HepG2 (cell line): ENCODE results near the gene FLACC1. TPM values are rescaled to one million over a fixed set of nuclear protein-coding genes. Genes with fewer than 3 reads are reported as not detected.

Experiments
- ATAC-seq: fragments of 200-7000 bp; cut with Tn5 transposase; 3 replicates; pipeline ENCODE4 v1.9.1; 2020; ENCODE audit warnings: mild to moderate bottlenecking, moderate library complexity
- BruUV-seq: library from RNA; stranded (reverse); fragments of 400-500 nt; replicated peaks from 2 replicates; lab custom pipeline; 2021; lab: Mats Ljungman, UMichigan
- CTCF ChIA-PET: fragments of 300-600 bp; formaldehyde crosslinking; extraction: SDS; loops from one replicate; lab custom pipeline; 2021; ENCODE audit warnings: low total read pairs, inconsistent platforms, low intra/inter-chr PET ratio; lab: Yijun Ruan, JAX
- POLR2A ChIA-PET: fragments of 350-600 bp; sonication (Branson Sonifier 250); formaldehyde crosslinking; loops from one replicate; lab custom pipeline; 2020; ENCODE audit warnings: antibody characterized with exemption, inconsistent platforms; lab: Yijun Ruan, JAX
- DNase-seq: peaks from one replicate; pipeline ENCODE4 v3.0.0-alpha.2; 2015; ENCODE audit warnings: low spot score
- FAIRE-seq: peaks from 3 replicates; lab custom pipeline; 2011; peaks lifted over from hg19 to GRCh38; lab: Jason Lieb, UNC
- H2AFZ ChIP-seq: one replicate; pipeline ENCODE4 v1.6.1; 2011; ENCODE audit warnings: low read length, inconsistent platforms
- H3K27ac ChIP-seq: fragments of 300-600 bp; 3 replicates; pipeline ENCODE4 v1.8.0; 2011; ENCODE audit warnings: mixed run types, mild to moderate bottlenecking, mixed read lengths, low read length, inconsistent platforms; ENCODE audit not compliant: insufficient read depth; ENCODE audit errors: extremely low read length
- H3K27me3 ChIP-seq, 2 experiments: fragments of 200-600 bp in 1 of 2; 2 replicates in 1 of 2; 3 replicates in 1 of 2; pipeline versions ENCODE4 v1.6.0 to v1.8.0; 2011; ENCODE audit warnings: low read length in 2 of 2, mild to moderate bottlenecking in 2 of 2, moderate library complexity in 2 of 2, inconsistent platforms in 1 of 2; ENCODE audit not compliant: insufficient read depth in 2 of 2, control insufficient read depth in 1 of 2
- H3K36me3 ChIP-seq, 2 experiments: fragments of 200-600 bp in 1 of 2; replicated peaks in 1 of 2; 2 replicates in 1 of 2; 3 replicates in 1 of 2; pipeline versions ENCODE4 v1.5.1 to v1.8.0; 2011; ENCODE audit warnings: low read length in 2 of 2, inconsistent platforms in 1 of 2; ENCODE audit not compliant: insufficient read depth in 2 of 2, control insufficient read depth in 1 of 2
- H3K4me1 ChIP-seq: 2 replicates; pipeline ENCODE4 v1.5.1; 2012; ENCODE audit warnings: low read length, inconsistent platforms; ENCODE audit not compliant: insufficient read depth
- H3K4me2 ChIP-seq: 2 replicates; pipeline ENCODE4 v1.6.0; 2011; ENCODE audit warnings: low read depth, low read length, inconsistent platforms
- H3K4me3 ChIP-seq, 3 experiments: fragments of 200-600 bp in 1 of 3; sonication (generic), shearing (Covaris generic) in 1 of 3; replicated peaks in 1 of 3; 2 replicates each; pipeline ENCODE4 v1.5.1; 2011 to 2016; ENCODE audit warnings: low read length in 3 of 3, inconsistent platforms in 2 of 3, low read depth in 2 of 3, mild to moderate bottlenecking in 2 of 3, control low read depth in 1 of 3, mixed read lengths in 1 of 3; ENCODE audit not compliant: insufficient read depth in 1 of 3
- H3K79me2 ChIP-seq: one replicate; pipeline ENCODE4 v1.6.1; 2011; ENCODE audit warnings: low read length, inconsistent platforms; ENCODE audit not compliant: insufficient read depth
- H3K9ac ChIP-seq: 2 replicates; pipeline ENCODE4 v1.6.0; 2011; ENCODE audit warnings: mild to moderate bottlenecking, low read depth, low read length, inconsistent platforms; ENCODE audit not compliant: insufficient read depth
- H3K9me3 ChIP-seq: 2 replicates; pipeline ENCODE4 v1.5.1; 2012; ENCODE audit warnings: mild to moderate bottlenecking, low read length
- H4K20me1 ChIP-seq: 2 replicates; pipeline ENCODE4 v1.6.0; 2011; ENCODE audit warnings: inconsistent platforms, mild to moderate bottlenecking, low read length, moderate library complexity; ENCODE audit not compliant: insufficient read depth
- BCLAF1 ChIP-seq: fragments of 450-650 bp; IDR thresholded peaks from 2 replicates; pipeline ENCODE4 v1.6.1; 2017; ENCODE audit warnings: mild to moderate bottlenecking
- FOXM1 ChIP-seq: sonication (generic); formaldehyde crosslinking; IDR thresholded peaks from 2 replicates; pipeline ENCODE4 v1.5.0; 2020; ENCODE audit warnings: missing genetic modification reagents
- HMGA1 ChIP-seq: sonication (generic); formaldehyde crosslinking; conservative IDR thresholded peaks from 2 replicates; pipeline ENCODE4 v1.4.0; 2020; ENCODE audit warnings: missing genetic modification reagents
- HOXA3 ChIP-seq: sonication (generic); formaldehyde crosslinking; IDR thresholded peaks from 2 replicates; pipeline ENCODE4 v1.5.0; 2020; ENCODE audit warnings: missing genetic modification reagents
- MXD1 ChIP-seq: sonication (generic); formaldehyde crosslinking; IDR thresholded peaks from 2 replicates; pipeline ENCODE4 v1.4.0; 2020; ENCODE audit warnings: mild to moderate bottlenecking, missing genetic modification reagents
- NFKB2 ChIP-seq: sonication (generic); formaldehyde crosslinking; IDR thresholded peaks from 2 replicates; pipeline ENCODE4 v1.4.0; 2020; ENCODE audit warnings: missing genetic modification reagents, borderline replicate concordance
- TEAD2 ChIP-seq: sonication (generic); formaldehyde crosslinking; IDR thresholded peaks from 2 replicates; pipeline ENCODE4 v1.9.0; 2021; ENCODE audit warnings: missing genetic modification reagents
- TRIM22 ChIP-seq: fragments of 450-650 bp; IDR thresholded peaks from 2 replicates; pipeline ENCODE4 v1.6.1; 2017
- ZMYM2 ChIP-seq: sonication (generic); formaldehyde crosslinking; IDR thresholded peaks from 2 replicates; pipeline ENCODE4 v1.8.0; 2022; ENCODE audit warnings: mild to moderate bottlenecking, missing genetic modification reagents
- ZNF121 ChIP-seq: sonication (generic); formaldehyde crosslinking; IDR thresholded peaks from 2 replicates; pipeline ENCODE4 v1.5.0; 2020; ENCODE audit warnings: mild to moderate bottlenecking, missing genetic modification reagents
- ZNF333 ChIP-seq: sonication (generic); formaldehyde crosslinking; IDR thresholded peaks from 2 replicates; pipeline ENCODE4 v1.4.0; 2020; ENCODE audit warnings: mild to moderate bottlenecking, missing genetic modification reagents, borderline replicate concordance
- ZNF446 ChIP-seq: sonication (generic); formaldehyde crosslinking; IDR thresholded peaks from 2 replicates; pipeline ENCODE4 v1.5.0; 2020; ENCODE audit warnings: mild to moderate bottlenecking, missing genetic modification reagents
- ZSCAN20 ChIP-seq: sonication (generic); formaldehyde crosslinking; IDR thresholded peaks from 2 replicates; pipeline ENCODE4 v1.4.0; 2020; ENCODE audit warnings: missing genetic modification reagents, mild to moderate bottlenecking, borderline replicate concordance
- ZSCAN30 ChIP-seq: sonication (generic); formaldehyde crosslinking; IDR thresholded peaks from 2 replicates; pipeline ENCODE4 v1.5.0; 2020; ENCODE audit warnings: mild to moderate bottlenecking, missing genetic modification reagents
- WGBS: methylation state at CpG from one replicate; pipeline ENCODE4 v1.1.6; 2017; ENCODE audit warnings: low lambda C conversion rate; 5-methylcytosine and 5-hydroxymethylcytosine counted together
- in situ Hi-C: cut with HindIII; loops from 2 replicates; pipeline ENCODE4 v1.10.0; 2017; ENCODE audit warnings: low pct_unique_long_range_greater_than_20kb; ENCODE audit not compliant: extremely low pct_ligation_motif_present
- intact Hi-C: fragments of 100-400 bp; cut with micrococcal nuclease; formaldehyde crosslinking; loops from one replicate; pipeline ENCODE4 v1.10.0; 2022; ENCODE audit not compliant: unreplicated experiment
- polyA plus RNA-seq, 8 experiments: library from polyadenylated mRNA; depleted of rRNA in 3 of 8; stranded (reverse) in 7 of 8; unstranded in 1 of 8; fragments of >200 nt; fragmentation: Illumina TruSeq in 4 of 8; extraction: Trizol in 4 of 8; gene quantifications; 2 replicates each; pipeline versions ENCODE4 v1.2.1 to v1.2.3, GENCODE V29; 2011 to 2016; ENCODE audit warnings: low read depth in 4 of 8, missing spikeins in 1 of 8, mixed read lengths in 1 of 8; ENCODE audit not compliant: insufficient read depth in 1 of 8
- total RNA-seq, 5 experiments: library from RNA; depleted of rRNA; stranded (reverse); fragments of >200 nt; fragmentation: Illumina TruSeq; extraction: Trizol; gene quantifications; 2 replicates each; pipeline ENCODE4 v1.2.3, GENCODE V29; 2016; ENCODE audit warnings: low read depth in 1 of 5
- TF ChIP-seq, protein P1 (sequence below): sonication (generic); formaldehyde crosslinking; IDR thresholded peaks from 2 replicates; pipeline ENCODE4 v1.5.1; 2020; ENCODE audit warnings: mild to moderate bottlenecking, missing genetic modification reagents, moderate library complexity

The FLACC1 gene
- total and polyA plus RNA-seq, 2 of the 13 experiments (the other 11 are each of a cell fraction or from before 2014, with no cell fraction given) = 0.35 to 0.59 TPM

GRCh38 chr2:201369775-201370174, 12.6 kb upstream of the FLACC1 start:
- FAIRE-seq = no peak
- H3K4me3 ChIP-seq = no peak overlapping the region
- no peaks in the 10 kb centered on the region for H3K79me2 ChIP-seq
- H4K20me1 ChIP-seq = no peaks in the 10 kb centered on the region
- no peak overlapping the region for H2AFZ ChIP-seq
- ATAC-seq = peak; percentile 91
- H3K36me3 ChIP-seq = no peaks in the 10 kb centered on the region
- no peak overlapping the region for H3K9ac ChIP-seq
- ChIA-PET POLR2A (no interaction called here), CTCF (no interaction called here)
- H3K27me3 ChIP-seq = no peaks in the 10 kb centered on the region
- WGBS = 62% methylated on average over 7 of the region's 11 CpGs
- BruUV-seq = no TSS peak
- peak overlapping the region; percentile 45; the same call in 1 of the 2 replicates for H3K4me2 ChIP-seq
- no peaks in the 10 kb centered on the region for H3K9me3 ChIP-seq
- DNase-seq = peak; percentile 42
- in situ Hi-C loops = no loop called here
- intact Hi-C loops = no loop called here
- peaks cover 11% of the 10 kb centered on the region for H3K4me1 ChIP-seq
- H3K27ac ChIP-seq = no peak overlapping the region
- TF ChIP-seq HMGA1 (CRISPR knock-in tag) = no peak
- no peak for TF ChIP-seq MXD1 (CRISPR knock-in tag)
- no peak for TF ChIP-seq ZSCAN30
- no peak for TF ChIP-seq ZNF121 (CRISPR knock-in tag)
- TF ChIP-seq ZSCAN20 (CRISPR knock-in tag) = no peak
- TF ChIP-seq ZNF446 (CRISPR knock-in tag) = no peak
- TF ChIP-seq, protein P1, sequence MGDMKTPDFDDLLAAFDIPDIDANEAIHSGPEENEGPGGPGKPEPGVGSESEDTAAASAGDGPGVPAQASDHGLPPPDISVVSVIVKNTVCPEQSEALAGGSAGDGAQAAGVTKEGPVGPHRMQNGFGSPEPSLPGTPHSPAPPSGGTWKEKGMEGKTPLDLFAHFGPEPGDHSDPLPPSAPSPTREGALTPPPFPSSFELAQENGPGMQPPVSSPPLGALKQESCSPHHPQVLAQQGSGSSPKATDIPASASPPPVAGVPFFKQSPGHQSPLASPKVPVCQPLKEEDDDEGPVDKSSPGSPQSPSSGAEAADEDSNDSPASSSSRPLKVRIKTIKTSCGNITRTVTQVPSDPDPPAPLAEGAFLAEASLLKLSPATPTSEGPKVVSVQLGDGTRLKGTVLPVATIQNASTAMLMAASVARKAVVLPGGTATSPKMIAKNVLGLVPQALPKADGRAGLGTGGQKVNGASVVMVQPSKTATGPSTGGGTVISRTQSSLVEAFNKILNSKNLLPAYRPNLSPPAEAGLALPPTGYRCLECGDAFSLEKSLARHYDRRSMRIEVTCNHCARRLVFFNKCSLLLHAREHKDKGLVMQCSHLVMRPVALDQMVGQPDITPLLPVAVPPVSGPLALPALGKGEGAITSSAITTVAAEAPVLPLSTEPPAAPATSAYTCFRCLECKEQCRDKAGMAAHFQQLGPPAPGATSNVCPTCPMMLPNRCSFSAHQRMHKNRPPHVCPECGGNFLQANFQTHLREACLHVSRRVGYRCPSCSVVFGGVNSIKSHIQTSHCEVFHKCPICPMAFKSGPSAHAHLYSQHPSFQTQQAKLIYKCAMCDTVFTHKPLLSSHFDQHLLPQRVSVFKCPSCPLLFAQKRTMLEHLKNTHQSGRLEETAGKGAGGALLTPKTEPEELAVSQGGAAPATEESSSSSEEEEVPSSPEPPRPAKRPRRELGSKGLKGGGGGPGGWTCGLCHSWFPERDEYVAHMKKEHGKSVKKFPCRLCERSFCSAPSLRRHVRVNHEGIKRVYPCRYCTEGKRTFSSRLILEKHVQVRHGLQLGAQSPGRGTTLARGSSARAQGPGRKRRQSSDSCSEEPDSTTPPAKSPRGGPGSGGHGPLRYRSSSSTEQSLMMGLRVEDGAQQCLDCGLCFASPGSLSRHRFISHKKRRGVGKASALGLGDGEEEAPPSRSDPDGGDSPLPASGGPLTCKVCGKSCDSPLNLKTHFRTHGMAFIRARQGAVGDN = peak; percentile 46
- TF ChIP-seq BCLAF1 = no peak
- TF ChIP-seq FOXM1 (CRISPR knock-in tag) = no peak
- no peak for TF ChIP-seq ZMYM2 (CRISPR knock-in tag)
- TF ChIP-seq NFKB2 = no peak
- no peak for TF ChIP-seq ZNF333
- no peak for TF ChIP-seq TRIM22
- no peak for TF ChIP-seq TEAD2 (CRISPR knock-in tag)
- TF ChIP-seq HOXA3 (CRISPR knock-in tag) = peak; percentile 44
